Measurements from ENCODE around the gene B4GALT6. TPM values are rescaled to one million over a fixed set of nuclear protein-coding genes. Genes with fewer than 3 reads are reported as not detected.
A peak's percentile ranks its signal among the peaks of the same experiment; 100 is the strongest.

Gene B4GALT6
- total and polyA plus RNA-seq, 9 donors = 2.1 to 16.5 (median 6.5) TPM

- Histone ChIP-seq H3K4me3 (no peak overlapping the region), H3K27ac (peak overlapping the region in 1 of 2 donors; percentile 24), H3K27me3 (no peaks in the 10 kb centered on the region), H3K9me3 (no peaks in the 10 kb centered on the region), H3K4me1 (ENCODE audit: insufficient read depth) (peaks cover 6% of the 10 kb centered on the region), H3K36me3 (no peaks in the 10 kb centered on the region)
- no peak for TF ChIP-seq CTCF (IDR thresholded peaks at IDR 0.05)
- no peak for TF ChIP-seq POLR2A (IDR thresholded peaks at IDR 0.05)
- no peak for TF ChIP-seq EP300 (IDR thresholded peaks at IDR 0.05)
- intact Hi-C loops (cut with DNase I) = no loop called here
- DNase-seq = no peak
These were observed 9.0 kb downstream of the B4GALT6 start for GRCh38 chr18:31675404-31675803.

- Histone ChIP-seq H3K36me3 (no peaks in the 10 kb centered on the region), H3K4me3 (no peak overlapping the region), H3K27ac (peak overlapping the region in 1 of 2 donors; percentile 29), H3K27me3 (no peaks in the 10 kb centered on the region), H3K9me3 (no peaks in the 10 kb centered on the region), H3K4me1 (ENCODE audit: insufficient read depth) (peaks cover 6% of the 10 kb centered on the region)
- intact Hi-C loops (cut with DNase I) = no loop called here
- DNase-seq = no peak
- no peak for TF ChIP-seq CTCF (IDR thresholded peaks at IDR 0.05)
- TF ChIP-seq EP300 (IDR thresholded peaks at IDR 0.05) = no peak
- no peak for TF ChIP-seq POLR2A (IDR thresholded peaks at IDR 0.05)
These were observed 11.7 kb downstream of the B4GALT6 start for GRCh38 chr18:31672628-31673135.

GRCh38 chr18:31671951-31672350 lies 12.4 kb downstream of the B4GALT6 start:
- H3K4me1 ChIP-seq (ENCODE audit: insufficient read depth) = peaks cover 6% of the 10 kb centered on the region
- intact Hi-C loops (cut with DNase I) = no loop called here

GRCh38 chr18:31669541-31669940 lies 14.8 kb downstream of the B4GALT6 start:
- no peaks in the 10 kb centered on the region for H3K27me3 ChIP-seq
- H3K4me3 ChIP-seq = no peak overlapping the region
- H3K4me1 ChIP-seq (ENCODE audit: insufficient read depth) = peaks cover 6% of the 10 kb centered on the region
- no peaks in the 10 kb centered on the region for H3K36me3 ChIP-seq
- intact Hi-C loops (cut with DNase I) = no loop called here
- 88 to 91% (median 90%) methylated on average over 2 of the region's 2 CpGs for WGBS, 3 donors
- DNase-seq = no peak
- TF ChIP-seq EP300 (IDR thresholded peaks at IDR 0.05) (no peak), CTCF (IDR thresholded peaks at IDR 0.05) (no peak), POLR2A (IDR thresholded peaks at IDR 0.05) (no peak)
- H3K9me3 ChIP-seq = no peaks in the 10 kb centered on the region
- no peak overlapping the region for H3K27ac ChIP-seq

More at GRCh38 chr18:31671951-31672350, 12.4 kb downstream of the B4GALT6 start:
- TF ChIP-seq EP300 (IDR thresholded peaks at IDR 0.05) (no peak), CTCF (IDR thresholded peaks at IDR 0.05) (no peak), POLR2A (IDR thresholded peaks at IDR 0.05) (no peak)
- Histone ChIP-seq H3K9me3 (no peaks in the 10 kb centered on the region), H3K4me3 (no peak overlapping the region), H3K36me3 (no peaks in the 10 kb centered on the region), H3K27ac (peak overlapping the region in 1 of 2 donors; percentile 29), H3K27me3 (no peaks in the 10 kb centered on the region)
- 57 to 85% (median 83%) methylated on average over 1 of the region's 1 CpG for WGBS, 3 donors
- DNase-seq = no peak
